ENCODE data around the gene ZDHHC19. TPM values are rescaled to one million over a fixed set of nuclear protein-coding genes. Genes with fewer than 3 reads are reported as not detected.

Gene ZDHHC19
- total RNA-seq, 2 experiments from 2014 or later = not detected

DNA sequence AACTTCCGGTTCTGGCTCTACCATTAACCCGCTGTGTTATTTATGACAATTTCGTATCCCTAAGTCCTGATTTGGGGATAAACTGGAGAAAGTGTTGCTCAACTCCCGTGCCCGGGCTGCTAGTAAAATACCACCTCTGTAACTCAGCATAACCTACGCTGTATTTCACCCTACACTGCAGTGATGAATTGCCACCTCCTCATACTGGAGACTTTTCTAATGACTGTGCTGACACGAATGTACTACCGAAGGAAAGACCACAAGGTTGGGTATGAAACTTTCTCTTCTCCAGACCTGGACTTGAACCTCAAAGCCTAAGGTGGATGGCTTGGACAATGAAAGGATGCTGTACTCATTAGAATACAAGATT is 21.7 kb upstream of the ZDHHC19 start:
- intact Hi-C loops (cut with micrococcal nuclease) = no loop called here
- ChIA-PET POLR2A (no interaction called here), CTCF (no interaction called here)
- Mint-ChIP-seq H3K27ac (peak overlapping the region; percentile 23), H3K36me3 (ENCODE audit: low read depth) (peaks cover 3% of the 10 kb centered on the region), H3K4me1 (ENCODE audit: low read depth) (peaks cover 16% of the 10 kb centered on the region), H3K4me3 (no peak overlapping the region), H3K9me3 (no peaks in the 10 kb centered on the region), H3K27me3 (no peaks in the 10 kb centered on the region)
- ATAC-seq (no peak), DNase-seq (no peak)
- TF ChIP-seq, protein P1, sequence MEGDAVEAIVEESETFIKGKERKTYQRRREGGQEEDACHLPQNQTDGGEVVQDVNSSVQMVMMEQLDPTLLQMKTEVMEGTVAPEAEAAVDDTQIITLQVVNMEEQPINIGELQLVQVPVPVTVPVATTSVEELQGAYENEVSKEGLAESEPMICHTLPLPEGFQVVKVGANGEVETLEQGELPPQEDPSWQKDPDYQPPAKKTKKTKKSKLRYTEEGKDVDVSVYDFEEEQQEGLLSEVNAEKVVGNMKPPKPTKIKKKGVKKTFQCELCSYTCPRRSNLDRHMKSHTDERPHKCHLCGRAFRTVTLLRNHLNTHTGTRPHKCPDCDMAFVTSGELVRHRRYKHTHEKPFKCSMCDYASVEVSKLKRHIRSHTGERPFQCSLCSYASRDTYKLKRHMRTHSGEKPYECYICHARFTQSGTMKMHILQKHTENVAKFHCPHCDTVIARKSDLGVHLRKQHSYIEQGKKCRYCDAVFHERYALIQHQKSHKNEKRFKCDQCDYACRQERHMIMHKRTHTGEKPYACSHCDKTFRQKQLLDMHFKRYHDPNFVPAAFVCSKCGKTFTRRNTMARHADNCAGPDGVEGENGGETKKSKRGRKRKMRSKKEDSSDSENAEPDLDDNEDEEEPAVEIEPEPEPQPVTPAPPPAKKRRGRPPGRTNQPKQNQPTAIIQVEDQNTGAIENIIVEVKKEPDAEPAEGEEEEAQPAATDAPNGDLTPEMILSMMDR (IDR thresholded peaks at IDR 0.05) = no peak

GRCh38 chr3:196232154-196232881 is 21.1 kb upstream of the ZDHHC19 start:
- no peak overlapping the region for H3K4me3 Mint-ChIP-seq
- DNase-seq (no peak), ATAC-seq (peak; percentile 53)
- no peaks in the 10 kb centered on the region for H3K27me3 Mint-ChIP-seq
- no peaks in the 10 kb centered on the region for H3K9me3 Mint-ChIP-seq
- intact Hi-C loops (cut with micrococcal nuclease) = no loop called here
- H3K27ac Mint-ChIP-seq = no peak overlapping the region
- peaks cover 14% of the 10 kb centered on the region for H3K4me1 Mint-ChIP-seq (ENCODE audit: low read depth)
- TF ChIP-seq, protein P1 (IDR thresholded peaks at IDR 0.05) = no peak
- POLR2A ChIA-PET = no interaction called here
- peaks cover 2% of the 10 kb centered on the region for H3K36me3 Mint-ChIP-seq (ENCODE audit: low read depth)
- CTCF ChIA-PET = interaction anchor here (0.9 kb wide), 1 partner anchor 13 kb away, joined by 3 read pairs; no protein-coding TSS in a partner anchor

DNA sequence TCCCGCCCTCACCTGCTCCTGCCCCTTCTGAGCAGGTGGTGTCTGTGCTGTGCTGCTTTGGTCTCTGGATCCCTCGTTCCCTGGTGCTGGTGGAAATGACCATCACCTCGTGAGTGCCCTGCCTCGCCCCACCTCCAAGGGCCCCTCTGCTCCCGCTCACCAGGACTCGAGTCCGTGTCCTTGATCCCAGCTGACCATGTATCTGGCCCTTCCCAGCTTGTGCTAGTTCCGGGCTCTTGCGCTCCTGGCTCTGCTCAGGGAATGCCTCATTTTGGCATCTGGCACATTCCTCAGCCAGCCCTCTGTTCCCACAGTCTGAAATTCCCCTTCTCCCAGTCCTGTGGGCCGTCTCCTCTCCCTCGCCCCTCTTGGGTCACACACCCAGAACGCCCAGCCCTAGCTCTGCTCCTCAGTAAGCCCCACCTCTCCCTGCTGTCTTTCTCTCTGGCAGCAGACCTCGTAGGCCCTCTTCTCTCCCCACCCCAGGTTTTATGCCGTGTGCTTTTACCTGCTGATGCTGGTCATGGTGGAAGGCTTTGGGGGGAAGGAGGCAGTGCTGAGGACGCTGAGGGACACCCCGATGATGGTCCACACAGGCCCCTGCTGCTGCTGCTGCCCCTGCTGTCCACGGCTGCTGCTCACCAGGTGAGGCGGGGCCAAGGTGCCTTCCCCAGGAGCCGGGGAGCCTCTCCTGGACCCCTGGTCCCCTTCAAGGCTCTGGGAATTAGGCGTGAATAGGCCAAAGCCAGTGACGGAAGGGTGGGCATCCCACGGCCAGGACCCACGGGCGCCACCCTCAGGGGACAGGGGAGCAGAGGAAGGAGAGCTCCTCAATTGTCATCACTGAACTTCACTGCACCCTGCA is 16.7 kb upstream of the ZDHHC19 start:
- ChIA-PET CTCF (interaction anchor here (2.4 kb wide), 1 partner anchor 26 kb away, joined by 7 read pairs; no protein-coding TSS in a partner anchor), POLR2A (interaction anchor here (0.8 to 1.3 kb wide), 3 partner anchors 8 to 14 kb away, joined by 3 read pairs; no protein-coding TSS in a partner anchor)
- Mint-ChIP-seq H3K27ac (no peak overlapping the region), H3K9me3 (no peaks in the 10 kb centered on the region), H3K27me3 (peaks cover 3% of the 10 kb centered on the region), H3K4me1 (ENCODE audit: low read depth) (peaks cover 6% of the 10 kb centered on the region), H3K4me3 (no peak overlapping the region), H3K36me3 (ENCODE audit: low read depth) (no peaks in the 10 kb centered on the region)
- ATAC-seq (no peak), DNase-seq (no peak)
- intact Hi-C loops (cut with micrococcal nuclease) = no loop called here
- TF ChIP-seq, protein P1 (IDR thresholded peaks at IDR 0.05) = no peak

DNA sequence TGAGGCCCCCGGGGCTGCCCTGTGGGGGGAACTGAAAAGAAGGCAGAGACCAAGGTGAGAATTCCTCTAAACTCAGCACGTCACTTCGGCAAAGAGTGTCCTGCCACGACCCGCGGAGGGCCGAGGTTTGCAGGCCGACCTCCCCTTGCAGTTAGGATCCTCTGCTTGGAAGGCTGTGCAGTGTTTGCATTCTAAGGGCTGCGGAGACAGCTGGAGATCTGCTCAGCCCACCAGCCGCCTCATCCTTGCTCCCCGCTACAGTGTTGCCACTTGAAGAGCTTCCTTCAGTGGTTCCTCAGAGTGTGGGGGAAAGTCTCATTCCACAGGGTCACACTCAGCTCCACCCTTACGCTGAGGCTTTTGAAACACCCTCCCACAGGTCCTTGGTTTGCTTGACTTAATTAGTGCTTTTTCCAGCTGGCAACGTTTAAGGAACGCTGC is 15.9 kb upstream of the ZDHHC19 start:
- TF ChIP-seq, protein P1 (IDR thresholded peaks at IDR 0.05) = no peak
- H3K9me3 Mint-ChIP-seq = no peaks in the 10 kb centered on the region
- no peak overlapping the region for H3K27ac Mint-ChIP-seq
- H3K36me3 Mint-ChIP-seq (ENCODE audit: low read depth) = no peaks in the 10 kb centered on the region
- peaks cover 3% of the 10 kb centered on the region for H3K27me3 Mint-ChIP-seq
- ChIA-PET POLR2A (interaction anchor here (0.8 to 1.3 kb wide), 4 partner anchors 8 to 14 kb away, joined by 3 to 5 read pairs (median 3); no protein-coding TSS in a partner anchor), CTCF (interaction anchor here (2.4 kb wide), 1 partner anchor 27 kb away, joined by 7 read pairs; no protein-coding TSS in a partner anchor)
- DNase-seq = no peak
- no peak overlapping the region for H3K4me3 Mint-ChIP-seq
- no peaks in the 10 kb centered on the region for H3K4me1 Mint-ChIP-seq (ENCODE audit: low read depth)
- intact Hi-C loops (cut with micrococcal nuclease) = no loop called here
- ATAC-seq = no peak

Data from activated CD8-positive, alpha-beta T cell treated with anti-CD3 and anti-CD28 coated beads for 36 hours (primary cell).